Measurements from ENCODE around the gene EXD3.

Gene EXD3

GRCh38 chr9:137317718-137318511 is 105.0 kb downstream of the EXD3 start:
- DNase-seq (ENCODE audit: low read depth) = no peak

- DNase-seq (ENCODE audit: low read depth) = no peak
Observed at GRCh38 chr9:137317021-137317717, 105.8 kb downstream of the EXD3 start.

DNA sequence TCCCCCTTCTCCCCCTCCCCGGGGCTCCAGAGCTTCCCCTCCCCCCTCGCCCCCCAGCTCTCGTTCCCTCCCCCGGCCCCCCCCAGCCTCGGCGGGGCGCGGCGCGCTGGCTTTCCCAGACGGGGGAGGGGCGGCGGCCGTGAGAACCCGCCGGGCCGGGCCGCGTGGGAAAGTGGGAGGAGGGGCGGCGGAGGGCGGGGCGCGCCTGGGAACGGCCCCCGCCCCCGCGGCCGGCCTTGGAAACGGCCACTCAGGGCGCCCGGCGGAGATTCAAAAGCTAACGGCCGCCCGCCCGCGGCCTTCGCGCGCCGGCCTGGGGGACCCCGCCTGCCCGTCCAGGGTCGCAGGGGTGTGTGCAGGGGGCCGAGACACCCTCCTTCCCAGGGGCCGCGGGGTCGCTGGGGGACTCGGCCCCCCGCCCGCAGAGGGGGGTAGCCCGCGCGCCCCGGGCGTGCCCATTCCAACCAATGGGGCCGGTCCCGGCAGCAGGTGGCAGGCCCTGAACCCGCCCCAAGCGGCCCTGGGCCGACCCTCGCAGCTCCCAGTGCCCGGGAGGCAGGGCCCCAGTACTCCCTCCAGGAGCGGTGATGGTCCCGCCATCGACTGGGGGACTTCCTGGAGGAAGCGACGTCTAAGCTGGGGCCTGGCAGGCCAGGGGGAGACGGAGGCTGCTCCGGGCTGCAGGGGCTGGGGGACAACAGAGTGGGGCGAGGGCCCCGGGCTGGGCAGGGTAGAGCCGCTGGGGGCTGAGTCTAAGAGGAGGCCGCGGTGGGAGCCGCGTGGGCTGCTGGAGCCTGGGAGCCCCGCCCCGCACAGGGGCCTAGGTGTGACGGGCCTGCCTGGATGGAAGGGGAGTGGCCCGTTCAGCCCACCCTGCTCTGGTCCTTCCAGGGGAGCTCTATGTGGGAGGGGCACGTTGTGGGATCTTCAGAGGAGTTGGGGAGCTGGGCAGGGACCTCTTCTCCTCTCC is 106.7 kb downstream of the EXD3 start:
- no peak for DNase-seq (ENCODE audit: low read depth)

DNA sequence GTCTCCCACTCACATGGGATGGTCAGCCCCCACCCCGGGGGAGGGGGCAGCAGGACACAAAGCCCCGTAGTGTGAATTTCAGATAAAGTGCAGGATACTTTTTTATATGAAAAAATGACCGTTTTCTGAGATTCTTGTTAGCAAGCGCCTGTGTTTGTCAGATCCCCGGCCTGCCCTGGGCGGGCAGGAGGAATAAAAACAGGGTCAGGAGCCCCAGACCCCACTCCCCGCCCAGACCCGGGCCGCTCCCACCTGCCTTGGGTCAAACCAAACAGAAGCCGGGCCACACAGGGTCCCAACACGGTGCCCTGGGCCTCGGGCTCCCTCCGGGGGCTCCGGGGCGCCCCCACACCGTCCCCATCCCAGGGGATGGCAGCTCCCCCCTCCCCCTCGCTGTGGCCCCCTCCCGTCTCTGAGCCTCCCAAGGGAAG is 107.4 kb downstream of the EXD3 start:
- DNase-seq (ENCODE audit: low read depth) = no peak

DNA sequence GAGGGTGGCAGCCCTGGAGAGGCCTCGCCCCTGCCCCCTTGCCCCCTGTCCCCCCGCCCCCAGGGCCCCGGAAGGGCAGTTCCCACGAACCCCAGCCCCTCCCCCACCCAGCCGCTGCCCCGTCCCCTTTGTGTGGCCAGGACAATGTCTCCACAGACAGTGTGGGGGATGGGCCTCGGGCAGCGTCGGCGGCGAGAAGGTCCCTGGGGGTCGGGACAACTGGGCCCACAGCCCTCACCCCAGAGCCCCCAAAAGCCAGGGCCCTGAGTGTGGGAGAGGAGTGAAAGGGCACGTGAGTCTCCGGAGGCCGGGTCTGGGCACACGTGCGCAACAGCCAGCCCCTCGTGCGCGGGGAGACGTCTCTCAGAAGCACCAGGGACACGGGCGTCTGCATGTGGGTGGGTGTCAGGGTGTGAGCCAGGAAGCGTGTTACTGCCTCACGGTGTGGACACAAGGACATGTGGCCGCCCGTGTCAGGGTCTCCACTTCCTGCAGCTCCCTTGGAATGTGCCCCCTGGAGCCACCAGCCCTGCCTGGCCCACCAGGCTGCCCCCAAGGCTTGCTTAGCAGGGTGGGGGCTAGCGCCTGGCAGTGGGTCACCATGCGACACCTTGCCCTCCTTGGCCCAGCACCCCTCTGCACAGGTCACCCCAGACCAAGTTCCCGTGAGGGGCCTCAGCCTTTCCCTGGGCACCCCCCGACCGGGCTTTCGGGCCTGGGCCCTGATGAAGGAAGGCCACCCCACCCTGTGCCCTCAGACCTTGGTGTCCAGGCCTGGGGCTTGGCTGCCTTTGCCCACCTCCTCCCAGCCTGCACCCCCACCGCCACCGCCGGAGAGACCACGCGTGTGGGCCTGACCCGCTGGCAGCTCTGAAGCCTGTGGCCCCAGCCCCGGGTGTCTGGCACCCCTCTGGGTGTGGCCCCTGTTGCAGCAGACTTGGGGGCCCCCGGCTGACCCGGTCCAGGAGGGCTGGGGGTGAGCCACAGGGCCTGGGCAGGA is 108.1 kb downstream of the EXD3 start:
- DNase-seq (ENCODE audit: low read depth) = no peak

DNA sequence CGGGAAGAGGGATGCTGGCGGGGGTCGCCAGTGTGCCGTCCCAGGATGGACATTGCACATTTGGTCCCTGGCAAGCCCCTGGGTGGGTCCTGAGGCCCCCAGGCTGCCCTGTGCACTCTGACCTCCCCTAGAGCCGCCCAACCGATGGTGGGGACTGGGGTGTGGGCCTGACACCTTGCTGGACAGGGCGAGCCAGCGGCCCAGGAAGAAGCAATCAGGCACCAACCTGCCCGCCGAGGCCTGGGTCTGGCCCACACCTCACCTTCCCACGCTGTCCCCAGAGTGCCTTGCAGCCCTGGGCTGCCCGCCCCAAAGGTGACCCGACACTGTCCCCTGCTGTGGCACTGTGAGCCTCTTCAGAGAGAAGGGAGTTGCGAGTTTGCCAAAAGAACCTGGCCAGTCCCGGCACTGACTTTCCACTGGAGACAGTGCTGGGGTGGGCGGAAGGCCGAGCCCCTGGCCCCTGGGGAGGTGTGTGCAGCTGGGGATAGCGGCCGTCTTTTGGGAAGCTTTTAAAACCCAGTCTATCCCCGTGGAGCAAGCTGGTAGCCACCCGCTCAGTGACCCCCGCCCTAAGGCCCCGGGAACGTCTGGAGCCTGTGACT is 108.9 kb downstream of the EXD3 start:
- DNase-seq (ENCODE audit: low read depth) = no peak

DNA sequence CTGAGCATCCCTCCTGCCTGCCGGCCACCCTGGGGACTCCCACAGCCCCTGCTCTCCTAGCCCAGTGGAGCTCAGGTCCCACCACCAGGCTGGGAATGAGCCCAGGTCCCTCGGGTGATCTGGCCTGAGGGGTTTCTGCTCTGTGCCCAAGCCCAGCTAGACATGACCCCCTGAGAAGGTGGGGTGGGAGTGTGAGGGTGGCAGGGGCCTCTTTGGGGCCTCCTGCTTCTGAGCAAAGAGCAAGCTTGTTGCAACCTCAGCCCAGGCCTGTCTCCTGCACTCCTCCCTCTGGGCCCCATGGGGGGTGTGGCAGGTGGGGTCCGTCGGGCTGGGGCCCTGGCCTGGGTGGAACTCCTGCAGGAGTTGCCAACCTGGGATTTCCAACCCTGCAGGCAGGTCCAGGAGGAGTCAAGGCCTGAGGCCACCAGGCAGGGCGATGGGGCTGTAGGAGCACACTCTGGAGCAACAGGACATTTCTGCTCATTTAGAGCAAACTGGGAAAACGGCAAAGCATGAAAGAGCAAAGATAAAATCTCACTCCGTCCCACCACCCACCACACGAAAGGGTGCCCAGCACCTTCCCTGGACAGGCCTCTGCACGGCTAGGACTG is 109.5 kb downstream of the EXD3 start:
- no peak for DNase-seq (ENCODE audit: low read depth)

DNA sequence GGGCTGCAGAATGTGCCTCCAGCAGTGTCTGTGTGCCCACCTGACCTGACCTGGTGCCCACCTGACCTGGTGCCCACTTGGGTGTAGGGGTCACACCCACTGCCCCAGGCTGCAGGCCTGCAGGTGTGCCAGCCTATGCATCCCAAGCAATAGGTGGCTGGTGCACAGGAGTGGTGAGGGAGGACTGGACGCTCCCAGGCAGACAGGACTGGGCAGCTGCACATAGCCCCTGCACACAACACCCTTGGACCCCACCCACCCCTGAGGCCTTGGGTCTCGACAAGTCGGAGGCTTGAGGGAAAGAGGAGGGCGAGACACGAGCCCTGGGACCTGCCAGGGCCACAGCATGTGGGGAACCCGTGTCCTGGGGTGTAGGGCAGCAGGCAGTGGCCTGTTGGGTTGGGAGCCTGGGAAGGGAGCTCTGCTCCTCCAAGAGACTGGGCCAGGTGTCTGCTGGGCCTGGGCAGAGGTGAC is 110.1 kb downstream of the EXD3 start:
- no peak for DNase-seq (ENCODE audit: low read depth)

DNA sequence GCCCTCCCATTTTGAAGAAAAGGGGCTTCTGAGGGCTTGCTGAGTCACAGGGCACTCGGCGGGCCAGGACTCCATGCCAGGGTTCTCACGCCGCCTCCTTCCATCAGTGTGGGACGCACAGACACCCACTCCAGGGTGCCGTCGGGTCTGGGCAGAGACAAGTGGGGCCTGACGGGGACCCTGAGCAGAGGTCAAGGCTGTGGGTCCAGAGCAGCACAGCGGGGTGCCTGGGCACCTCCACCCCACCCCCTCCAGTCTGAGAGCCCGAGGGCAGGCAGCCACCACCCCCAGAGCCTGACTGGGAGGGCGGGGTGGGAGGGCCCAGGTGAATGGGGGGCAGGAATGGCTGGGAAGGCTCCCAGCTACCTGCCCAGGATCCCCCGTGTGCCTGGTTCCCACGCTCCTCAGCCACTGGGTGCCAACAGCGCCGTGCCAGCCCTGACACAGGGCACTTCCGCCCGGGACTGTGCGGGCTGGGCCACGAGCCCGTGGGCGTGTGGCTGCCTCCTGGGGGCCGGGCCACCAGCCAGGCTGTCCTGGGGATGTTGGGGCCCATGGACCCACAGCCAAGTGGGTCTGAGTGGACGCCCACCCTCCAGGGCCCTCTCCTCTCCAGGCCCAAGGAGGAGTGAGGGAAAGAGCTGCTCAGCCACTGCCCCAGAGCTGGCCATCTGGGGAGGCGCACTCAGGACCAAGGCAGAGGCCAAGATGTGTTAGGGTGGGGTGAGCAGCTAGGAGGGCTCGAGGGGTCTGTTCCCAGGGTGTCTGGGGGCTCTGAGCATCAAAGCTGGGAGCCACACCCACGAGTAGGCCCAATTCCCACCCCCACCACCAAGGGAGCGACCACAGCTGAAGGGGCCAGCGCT is 110.7 kb downstream of the EXD3 start:
- DNase-seq (ENCODE audit: low read depth) = no peak

DNA sequence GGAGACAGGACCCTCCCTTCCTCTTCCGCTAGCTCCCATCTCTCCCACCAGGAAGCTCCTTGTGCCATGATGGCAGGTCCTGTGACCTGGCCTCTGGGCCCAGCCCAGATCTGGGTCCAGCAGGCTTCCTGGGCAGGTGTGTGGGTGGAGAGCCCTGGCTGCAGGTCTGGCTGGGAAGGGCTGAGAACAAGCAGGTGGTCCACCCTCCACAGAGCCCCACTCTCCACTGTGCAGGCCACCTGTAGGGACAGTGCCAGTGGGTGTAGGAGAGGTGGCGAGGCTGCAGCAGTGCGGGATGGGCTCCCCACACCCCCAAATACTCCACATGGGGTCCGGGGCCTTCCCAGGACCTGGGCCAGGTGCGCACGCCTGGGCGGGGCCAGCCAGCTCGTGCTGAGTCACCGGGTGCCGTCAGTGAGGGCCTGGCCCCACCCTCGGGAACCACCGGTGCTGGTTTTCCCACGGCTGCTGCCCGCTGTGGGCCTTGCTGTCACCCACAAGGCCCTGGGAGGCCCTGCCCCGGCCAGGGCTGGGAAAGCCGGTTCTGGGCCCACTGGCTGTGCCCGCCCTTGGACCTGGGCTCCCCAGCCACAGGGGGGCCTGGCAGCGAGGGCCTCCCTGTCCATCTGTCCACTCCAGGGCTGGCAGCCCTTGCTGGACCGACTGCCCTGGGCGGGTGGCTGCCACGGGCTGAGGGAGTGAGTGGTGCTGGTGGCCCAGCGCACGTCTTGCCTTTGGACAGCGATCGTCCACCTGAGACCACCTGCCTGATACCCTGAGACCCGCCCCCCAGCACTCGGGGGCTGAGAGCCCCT is 111.6 kb downstream of the EXD3 start:
- no peak for DNase-seq (ENCODE audit: low read depth)

DNA sequence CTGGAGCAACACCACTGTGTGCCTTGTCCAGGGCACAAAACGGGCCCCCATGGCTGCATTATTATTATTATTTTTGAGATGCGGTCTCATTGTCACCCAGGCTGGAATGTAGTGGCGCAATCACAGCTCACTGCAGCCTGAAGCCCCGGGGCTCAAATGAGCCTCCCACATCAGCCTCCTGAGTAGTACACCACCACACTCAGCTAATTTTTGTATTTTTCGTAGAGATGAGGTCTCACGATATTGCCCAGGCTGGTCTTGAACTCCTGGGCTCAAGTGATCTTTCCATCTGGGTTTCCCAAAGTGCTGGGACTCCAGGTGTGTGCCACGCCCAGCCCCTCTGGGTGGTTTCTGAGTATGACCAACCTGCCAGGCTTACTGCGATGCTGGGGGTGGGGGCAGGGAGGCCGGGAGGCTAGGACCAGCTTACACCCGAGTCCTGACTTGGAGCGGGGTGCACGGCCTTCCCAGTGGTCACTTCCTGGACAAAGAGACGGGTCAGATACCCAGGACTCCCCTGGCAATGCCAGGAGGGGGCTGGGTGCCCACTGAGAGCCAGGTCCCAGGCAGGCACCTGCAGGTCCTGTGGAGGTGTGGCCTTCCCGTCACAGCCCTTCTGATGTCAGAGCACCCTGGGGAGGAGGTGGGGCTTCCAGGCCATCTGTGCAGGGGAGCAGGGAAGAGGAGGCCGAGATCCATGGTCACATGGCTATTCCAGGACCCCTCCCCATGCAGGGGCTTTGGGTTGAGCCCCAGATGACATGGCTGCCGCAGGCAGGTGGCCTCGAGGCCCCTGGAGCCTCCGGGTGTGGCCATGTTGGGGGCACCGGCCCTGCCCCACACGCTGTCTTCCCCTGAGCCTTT is 112.5 kb downstream of the EXD3 start:
- no peak for DNase-seq (ENCODE audit: low read depth)

DNA sequence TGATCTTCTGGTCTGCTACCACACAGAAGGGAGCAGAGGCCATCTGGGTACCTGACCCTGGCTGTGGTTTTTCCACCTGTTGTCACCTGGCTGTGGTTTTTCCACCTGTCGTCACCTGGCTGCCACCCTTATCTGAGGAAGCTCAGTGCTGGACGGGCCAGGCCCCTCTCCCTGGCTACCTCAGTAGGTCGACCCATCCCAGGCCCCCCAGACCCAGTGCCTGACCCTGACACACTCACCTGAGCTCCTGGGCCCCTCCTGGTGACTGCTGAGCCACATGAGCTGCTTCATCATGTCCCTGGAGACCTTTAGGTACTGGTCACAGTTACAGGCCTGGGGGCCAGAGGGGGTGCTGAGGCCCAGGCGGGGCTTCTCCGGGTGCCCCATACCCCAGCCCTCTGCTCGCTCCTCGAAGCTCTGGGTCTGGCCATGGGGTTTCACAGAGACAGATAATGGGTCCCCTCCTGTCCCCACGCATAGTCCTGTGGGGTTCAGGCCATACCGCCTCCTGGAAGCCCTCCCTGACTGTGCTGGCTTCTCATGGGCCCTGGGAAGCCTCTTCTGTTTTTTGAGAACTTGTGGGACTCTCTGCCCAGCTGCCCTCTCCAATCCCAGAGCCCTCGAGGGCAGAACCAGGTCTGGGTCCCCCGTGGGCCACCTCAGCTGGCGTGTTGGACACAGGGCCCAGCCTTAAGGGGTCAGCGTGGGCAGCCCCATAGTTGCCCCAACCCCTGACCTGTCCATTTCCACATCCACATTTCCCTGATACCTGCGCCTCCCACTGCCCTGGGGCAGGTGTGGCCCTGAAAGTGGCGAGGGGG is 113.4 kb downstream of the EXD3 start:
- no peak for DNase-seq (ENCODE audit: low read depth)

DNA sequence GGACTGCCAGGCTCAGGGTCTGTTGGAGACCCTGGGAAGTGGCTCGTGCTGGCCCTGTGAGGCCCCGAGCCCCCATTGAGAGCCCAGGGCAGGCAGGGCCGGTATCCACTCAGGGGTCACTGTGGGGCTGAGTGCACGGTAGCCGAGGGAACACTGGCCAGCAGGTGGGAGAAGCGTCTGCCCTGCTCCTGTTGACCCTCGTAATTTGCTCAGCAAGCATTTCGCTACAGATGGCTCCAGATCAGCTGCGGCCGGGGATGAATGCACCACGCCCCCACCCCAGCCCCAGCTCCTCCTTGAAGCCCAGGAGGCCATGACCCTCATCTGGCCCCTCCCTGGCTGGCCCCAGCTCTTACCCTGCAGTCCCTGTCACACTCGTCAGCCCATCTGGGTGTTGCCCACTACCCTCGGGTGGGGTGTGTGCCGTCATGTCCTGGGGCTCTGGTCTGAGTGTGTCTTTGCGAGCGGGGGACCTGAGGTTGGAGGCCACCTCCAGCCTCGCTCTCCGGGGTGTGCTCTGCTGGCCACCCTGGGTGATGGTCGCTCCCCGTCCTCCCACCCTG is 114.8 kb downstream of the EXD3 start:
- no peak for DNase-seq (ENCODE audit: low read depth)

- DNase-seq (ENCODE audit: low read depth) = no peak
Observed at GRCh38 chr9:137307255-137308056, 115.5 kb downstream of the EXD3 start.

- no peak for DNase-seq (ENCODE audit: low read depth)
Observed at GRCh38 chr9:137306850-137307254, 116.1 kb downstream of the EXD3 start.

Data from stimulated activated CD8-positive, alpha-beta memory T cell treated with anti-CD3 and anti-CD28 coated beads, Interleukin-15, amount 100 ng/mL, for 24 hours (primary cell).